Mammary epithelial cell (primary cell): ENCODE data around the gene DNMT3A.

Experiments used
- EZH2 ChIP-seq: IDR thresholded peaks from 2 replicates; pipeline ENCODE4 v1.6.1; 2012; ENCODE audit warnings: low read length, inconsistent platforms, borderline replicate concordance
- TF ChIP-seq, protein P1 (sequence below), 2 donors: IDR thresholded peaks in 1 of 2; conservative IDR thresholded peaks in 1 of 2; 2 replicates each; pipeline ENCODE4 v1.5.1; 2011 to 2012; ENCODE audit warnings: inconsistent platforms in 2 of 2, low read length in 2 of 2, mild to moderate bottlenecking in 2 of 2, control low read depth in 1 of 2, low read depth in 1 of 2; ENCODE audit not compliant: insufficient read depth in 1 of 2; ENCODE audit errors: extremely low read depth in 1 of 2

DNA sequence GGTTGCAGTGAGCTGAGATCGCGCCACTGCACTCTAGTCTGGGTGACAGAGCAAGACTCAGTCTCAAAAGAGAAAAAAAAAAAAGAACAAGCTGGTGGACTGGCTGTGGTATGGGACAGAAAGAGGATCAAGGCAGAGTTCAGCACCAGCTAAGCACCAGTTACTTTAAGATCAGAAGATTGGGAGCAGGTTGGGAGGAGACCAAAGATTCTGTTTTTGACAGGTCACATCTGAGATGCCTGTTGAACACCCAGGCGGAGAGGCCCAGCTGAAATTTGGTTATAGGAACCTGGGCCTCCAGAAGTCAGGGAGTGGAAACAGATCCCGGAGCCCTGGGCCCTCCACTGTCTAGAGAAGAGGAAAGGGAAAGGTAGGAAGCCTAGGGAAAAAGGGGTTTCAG lies 120.1 kb downstream of the DNMT3A start:
- TF ChIP-seq, protein P1, sequence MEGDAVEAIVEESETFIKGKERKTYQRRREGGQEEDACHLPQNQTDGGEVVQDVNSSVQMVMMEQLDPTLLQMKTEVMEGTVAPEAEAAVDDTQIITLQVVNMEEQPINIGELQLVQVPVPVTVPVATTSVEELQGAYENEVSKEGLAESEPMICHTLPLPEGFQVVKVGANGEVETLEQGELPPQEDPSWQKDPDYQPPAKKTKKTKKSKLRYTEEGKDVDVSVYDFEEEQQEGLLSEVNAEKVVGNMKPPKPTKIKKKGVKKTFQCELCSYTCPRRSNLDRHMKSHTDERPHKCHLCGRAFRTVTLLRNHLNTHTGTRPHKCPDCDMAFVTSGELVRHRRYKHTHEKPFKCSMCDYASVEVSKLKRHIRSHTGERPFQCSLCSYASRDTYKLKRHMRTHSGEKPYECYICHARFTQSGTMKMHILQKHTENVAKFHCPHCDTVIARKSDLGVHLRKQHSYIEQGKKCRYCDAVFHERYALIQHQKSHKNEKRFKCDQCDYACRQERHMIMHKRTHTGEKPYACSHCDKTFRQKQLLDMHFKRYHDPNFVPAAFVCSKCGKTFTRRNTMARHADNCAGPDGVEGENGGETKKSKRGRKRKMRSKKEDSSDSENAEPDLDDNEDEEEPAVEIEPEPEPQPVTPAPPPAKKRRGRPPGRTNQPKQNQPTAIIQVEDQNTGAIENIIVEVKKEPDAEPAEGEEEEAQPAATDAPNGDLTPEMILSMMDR (conservative IDR thresholded peaks at IDR 0.05 in 1 of 2, IDR thresholded peaks at IDR 0.05 in 1 of 2; ENCODE audit: extremely low read depth in 1 of 2, insufficient read depth in 1 of 2, low read depth in 1 of 2, low read length in 2 of 2): no peak
- TF ChIP-seq EZH2: no peak
